Upper lobe of left lung (tissue), 6 donors: ENCODE data around the gene PLOD2. TPM values are rescaled to one million over a fixed set of nuclear protein-coding genes. Genes with fewer than 3 reads are reported as not detected.

ENCODE experiments used
- ATAC-seq, 2 donors: fragments of 200-7000 bp; cut with Tn5 transposase; one replicate each; pipeline ENCODE4 v1.9.1; 2022; ENCODE audit warnings: mild to moderate bottlenecking in 2 of 2, moderate library complexity in 2 of 2; ENCODE audit not compliant: low FRiP score in 2 of 2
- DNase-seq, 2 donors: peaks; one replicate each; pipeline ENCODE4 v3.0.0-alpha.2; 2019 to 2020
- H3K27ac ChIP-seq, 4 donors: fragments of 200-600 bp; sonication (generic); one replicate each; pipeline ENCODE4 v1.5.1; 2016 to 2019
- H3K27me3 ChIP-seq, 4 donors: fragments of 200-600 bp; sonication (generic); one replicate each; pipeline ENCODE4 v1.5.1; 2017 to 2019
- H3K36me3 ChIP-seq, 4 donors: fragments of 200-600 bp; sonication (generic); one replicate each; pipeline ENCODE4 v1.5.1; 2016 to 2019
- H3K4me1 ChIP-seq, 4 donors: fragments of 200-600 bp; sonication (generic); one replicate each; pipeline ENCODE4 v1.5.1; 2018 to 2019
- H3K4me3 ChIP-seq, 4 donors: fragments of 200-600 bp; sonication (generic); one replicate each; pipeline ENCODE4 v1.5.1; 2017 to 2019; ENCODE audit warnings: mild to moderate bottlenecking in 2 of 4, moderate library complexity in 1 of 4
- H3K9me3 ChIP-seq, 4 donors: fragments of 200-600 bp; sonication (generic); one replicate each; pipeline ENCODE4 v1.5.1; 2018 to 2019
- EP300 ChIP-seq, 4 donors: sonication (generic); formaldehyde crosslinking; IDR thresholded peaks; one replicate each; pipeline ENCODE4 v1.5.1; 2017; ENCODE audit warnings: antibody characterized with exemption in 4 of 4, control low read depth in 2 of 4
- POLR2A ChIP-seq, 4 donors: fragments of 450-650 bp; IDR thresholded peaks; one replicate each; pipeline ENCODE4 v1.5.1; 2016 to 2017; ENCODE audit warnings: antibody characterized with exemption in 4 of 4, mild to moderate bottlenecking in 2 of 4
- POLR2AphosphoS5 ChIP-seq, 2 donors: sonication (generic); formaldehyde crosslinking; IDR thresholded peaks; one replicate each; pipeline ENCODE4 v1.5.1; 2017; ENCODE audit warnings: antibody characterized with exemption in 2 of 2
- WGBS, 2 donors: methylation state at CpG; one replicate each; pipeline ENCODE4 v1.1.5; 2017 to 2018; 5-methylcytosine and 5-hydroxymethylcytosine counted together
- total RNA-seq, 6 donors: library from RNA; depleted of rRNA in 4 of 6; stranded (reverse); fragments of >200 nt in 4 of 6; gene quantifications; one replicate each; pipeline versions ENCODE4 v1.1.0 to v1.2.1, GENCODE V29; 2016 to 2021
- TF ChIP-seq, protein P1 (sequence below), 6 experiments: fragments of 450-650 bp in 4 of 6; fragments of 200-600 bp in 2 of 6; sonication (generic) in 2 of 6; IDR thresholded peaks; one replicate each; pipeline ENCODE4 v1.5.1; 2016 to 2019; ENCODE audit warnings: antibody characterized with exemption in 6 of 6
- donor health status: DM: no; HTN: no; CAD: no; lungs with moderate emphysema.
- donor health status: DM: no; HTN: yes; CAD: no; lungs with severe emphysema.

The PLOD2 gene
- total RNA-seq, 6 donors from 2014 or later, result 6.8 to 30.7 (median 18.1) TPM

- Histone ChIP-seq H3K4me1 (no peaks in the 10 kb centered on the region), H3K4me3 (no peak overlapping the region), H3K36me3 (no peaks in the 10 kb centered on the region), H3K27ac (no peak overlapping the region), H3K27me3 (no peaks in the 10 kb centered on the region), H3K9me3 (no peaks in the 10 kb centered on the region)
- WGBS, 2 donors, result 93 to 94% methylated on average over 5 of the region's 5 CpGs
- TF ChIP-seq, protein P1, sequence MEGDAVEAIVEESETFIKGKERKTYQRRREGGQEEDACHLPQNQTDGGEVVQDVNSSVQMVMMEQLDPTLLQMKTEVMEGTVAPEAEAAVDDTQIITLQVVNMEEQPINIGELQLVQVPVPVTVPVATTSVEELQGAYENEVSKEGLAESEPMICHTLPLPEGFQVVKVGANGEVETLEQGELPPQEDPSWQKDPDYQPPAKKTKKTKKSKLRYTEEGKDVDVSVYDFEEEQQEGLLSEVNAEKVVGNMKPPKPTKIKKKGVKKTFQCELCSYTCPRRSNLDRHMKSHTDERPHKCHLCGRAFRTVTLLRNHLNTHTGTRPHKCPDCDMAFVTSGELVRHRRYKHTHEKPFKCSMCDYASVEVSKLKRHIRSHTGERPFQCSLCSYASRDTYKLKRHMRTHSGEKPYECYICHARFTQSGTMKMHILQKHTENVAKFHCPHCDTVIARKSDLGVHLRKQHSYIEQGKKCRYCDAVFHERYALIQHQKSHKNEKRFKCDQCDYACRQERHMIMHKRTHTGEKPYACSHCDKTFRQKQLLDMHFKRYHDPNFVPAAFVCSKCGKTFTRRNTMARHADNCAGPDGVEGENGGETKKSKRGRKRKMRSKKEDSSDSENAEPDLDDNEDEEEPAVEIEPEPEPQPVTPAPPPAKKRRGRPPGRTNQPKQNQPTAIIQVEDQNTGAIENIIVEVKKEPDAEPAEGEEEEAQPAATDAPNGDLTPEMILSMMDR (IDR thresholded peaks at IDR 0.05), result no peak
- TF ChIP-seq POLR2A (IDR thresholded peaks at IDR 0.05) (no peak), EP300 (IDR thresholded peaks at IDR 0.05) (no peak), POLR2AphosphoS5 (IDR thresholded peaks at IDR 0.05) (no peak)
- no peak for ATAC-seq
- DNase-seq, result no peak
Measured at GRCh38 chr3:146037697-146038096, 123.3 kb downstream of the PLOD2 start.

DNA sequence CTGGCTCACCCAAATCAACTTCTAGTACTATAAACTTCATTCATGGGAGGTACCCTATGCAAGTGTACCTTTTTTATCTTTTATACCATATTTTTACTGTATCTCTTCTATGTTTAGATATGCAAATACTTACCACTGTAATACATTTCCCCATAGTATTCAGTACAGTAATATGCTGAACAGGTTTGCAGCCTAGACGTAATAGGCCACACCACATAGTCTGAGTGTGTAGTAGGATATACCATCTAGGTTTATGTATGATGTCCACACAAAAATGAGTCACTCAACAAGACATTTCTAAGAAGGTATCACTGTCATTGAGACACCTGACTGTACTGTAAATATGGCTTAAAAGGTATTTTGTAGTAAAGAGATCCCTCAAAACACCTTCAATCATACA, 124.7 kb downstream of the PLOD2 start:
- H3K4me1 ChIP-seq, result no peaks in the 10 kb centered on the region
- no peak for ATAC-seq
- H3K4me3 ChIP-seq, result no peak overlapping the region
- H3K9me3 ChIP-seq, result no peaks in the 10 kb centered on the region
- no peak for DNase-seq
- TF ChIP-seq POLR2AphosphoS5 (IDR thresholded peaks at IDR 0.05) (no peak), POLR2A (IDR thresholded peaks at IDR 0.05) (no peak), EP300 (IDR thresholded peaks at IDR 0.05) (no peak)
- TF ChIP-seq, protein P1 (IDR thresholded peaks at IDR 0.05), result no peak
- H3K36me3 ChIP-seq, result no peaks in the 10 kb centered on the region
- H3K27me3 ChIP-seq, result no peaks in the 10 kb centered on the region
- H3K27ac ChIP-seq, result no peak overlapping the region
- 95 to 96% methylated on average over 1 of the region's 1 CpG for WGBS, 2 donors

DNA sequence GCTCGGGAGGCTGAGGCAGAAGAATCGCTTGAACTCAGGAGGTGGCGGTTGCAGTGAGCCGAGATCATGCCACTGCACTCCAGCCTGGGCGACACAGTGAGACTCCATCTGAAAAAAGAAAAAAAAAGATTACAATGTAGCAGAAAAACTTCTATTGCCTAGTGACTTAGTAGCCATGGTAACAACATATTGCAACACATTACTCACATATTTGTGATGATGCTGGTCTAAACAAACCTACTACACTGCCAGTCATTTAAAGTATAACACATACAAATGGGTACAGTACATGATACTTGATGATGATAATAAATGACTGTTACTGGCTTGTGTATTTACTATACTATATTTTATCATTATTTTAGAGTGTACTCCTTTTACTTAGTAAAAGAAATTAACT, 125.6 kb downstream of the PLOD2 start:
- 89 to 90% methylated on average over 5 of the region's 5 CpGs for WGBS, 2 donors
- DNase-seq, result no peak

DNA sequence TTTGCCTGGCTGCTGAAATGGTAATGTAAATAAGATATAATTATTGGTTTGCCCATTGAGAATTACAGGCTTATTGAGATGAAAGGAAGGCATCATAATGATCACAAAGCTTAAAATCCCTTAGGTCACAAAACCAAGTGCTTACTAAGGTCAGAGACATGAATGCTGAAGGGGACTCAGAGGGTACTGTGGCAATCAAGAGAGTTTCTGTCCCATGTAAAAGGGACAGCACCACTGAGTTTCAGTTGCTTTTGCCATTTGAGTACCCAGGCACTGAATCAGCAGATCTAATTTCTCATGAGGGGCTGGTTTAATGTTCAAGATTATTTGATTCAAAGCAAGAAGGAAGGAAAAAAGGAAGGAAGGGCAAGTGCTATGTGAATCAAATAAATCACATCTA, 127.0 kb downstream of the PLOD2 start:
- peaks cover 0 to 9% (median 4%) of the 10 kb centered on the region in 4 donors for H3K9me3 ChIP-seq
- H3K36me3 ChIP-seq, result no peaks in the 10 kb centered on the region
- no peak overlapping the region for H3K4me3 ChIP-seq
- H3K27ac ChIP-seq, result no peak overlapping the region
- H3K27me3 ChIP-seq, result no peaks in the 10 kb centered on the region
- no peak for TF ChIP-seq EP300 (IDR thresholded peaks at IDR 0.05)
- TF ChIP-seq POLR2A (IDR thresholded peaks at IDR 0.05), result no peak
- TF ChIP-seq POLR2AphosphoS5 (IDR thresholded peaks at IDR 0.05), result no peak
- TF ChIP-seq, protein P1 (IDR thresholded peaks at IDR 0.05), result no peak
- DNase-seq (no peak), ATAC-seq (no peak)
- H3K4me1 ChIP-seq, result no peaks in the 10 kb centered on the region

More for the DNA sequence above, 125.6 kb downstream of the PLOD2 start:
- Histone ChIP-seq H3K27me3 (no peaks in the 10 kb centered on the region), H3K9me3 (peaks cover 0 to 2% (median 0%) of the 10 kb centered on the region in 4 donors), H3K27ac (no peak overlapping the region), H3K4me3 (no peak overlapping the region), H3K36me3 (no peaks in the 10 kb centered on the region), H3K4me1 (no peaks in the 10 kb centered on the region)
- TF ChIP-seq POLR2AphosphoS5 (IDR thresholded peaks at IDR 0.05), result no peak
- no peak for TF ChIP-seq EP300 (IDR thresholded peaks at IDR 0.05)
- TF ChIP-seq, protein P1 (IDR thresholded peaks at IDR 0.05), result no peak
- no peak for TF ChIP-seq POLR2A (IDR thresholded peaks at IDR 0.05)
- no peak for ATAC-seq

GRCh38 chr3:146026547-146026946, 134.4 kb downstream of the PLOD2 start:
- DNase-seq, result no peak
- WGBS, 2 donors, result 41 to 42% methylated on average over 1 of the region's 1 CpG
- no peak for ATAC-seq
- H3K36me3 ChIP-seq, result no peaks in the 10 kb centered on the region
- no peaks in the 10 kb centered on the region for H3K4me1 ChIP-seq
- no peak overlapping the region for H3K4me3 ChIP-seq
- no peaks in the 10 kb centered on the region for H3K27me3 ChIP-seq
- no peak overlapping the region for H3K27ac ChIP-seq
- H3K9me3 ChIP-seq, result peaks cover 0 to 9% (median 4%) of the 10 kb centered on the region in 4 donors
- TF ChIP-seq EP300 (IDR thresholded peaks at IDR 0.05) (no peak), POLR2AphosphoS5 (IDR thresholded peaks at IDR 0.05) (no peak), POLR2A (IDR thresholded peaks at IDR 0.05) (no peak)
- TF ChIP-seq, protein P1 (IDR thresholded peaks at IDR 0.05), result no peak
